ENCODE measurements around the gene SYNRG. TPM values are rescaled to one million over a fixed set of nuclear protein-coding genes. Genes with fewer than 3 reads are reported as not detected.

SYNRG gene
- total and polyA plus RNA-seq, 2 of the 13 experiments (the other 11 are each of a cell fraction or from before 2014, with no cell fraction given) = 7.3 to 8.7 TPM

GRCh38 chr17:37512442-37513068 is 96.7 kb downstream of the SYNRG start (continued):
- TF ChIP-seq ARNTL (CRISPR knock-in tag; IDR thresholded peaks at IDR 0.05) = no peak
- TF ChIP-seq LCORL (IDR thresholded peaks at IDR 0.05) = no peak
- TF ChIP-seq LCORL (CRISPR knock-in tag; IDR thresholded peaks at IDR 0.05) = no peak
- no peak for TF ChIP-seq ZNF550 (CRISPR knock-in tag; IDR thresholded peaks at IDR 0.05; ENCODE audit: borderline replicate concordance)
- no peak for TF ChIP-seq DRAP1 (CRISPR knock-in tag; IDR thresholded peaks at IDR 0.05)
- TF ChIP-seq ZSCAN29 (CRISPR knock-in tag; conservative IDR thresholded peaks at IDR 0.05) = no peak
- TF ChIP-seq, protein P1, sequence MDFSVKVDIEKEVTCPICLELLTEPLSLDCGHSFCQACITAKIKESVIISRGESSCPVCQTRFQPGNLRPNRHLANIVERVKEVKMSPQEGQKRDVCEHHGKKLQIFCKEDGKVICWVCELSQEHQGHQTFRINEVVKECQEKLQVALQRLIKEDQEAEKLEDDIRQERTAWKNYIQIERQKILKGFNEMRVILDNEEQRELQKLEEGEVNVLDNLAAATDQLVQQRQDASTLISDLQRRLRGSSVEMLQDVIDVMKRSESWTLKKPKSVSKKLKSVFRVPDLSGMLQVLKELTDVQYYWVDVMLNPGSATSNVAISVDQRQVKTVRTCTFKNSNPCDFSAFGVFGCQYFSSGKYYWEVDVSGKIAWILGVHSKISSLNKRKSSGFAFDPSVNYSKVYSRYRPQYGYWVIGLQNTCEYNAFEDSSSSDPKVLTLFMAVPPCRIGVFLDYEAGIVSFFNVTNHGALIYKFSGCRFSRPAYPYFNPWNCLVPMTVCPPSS (IDR thresholded peaks at IDR 0.05) = no peak
- TF ChIP-seq ZFP36L2 (CRISPR knock-in tag; IDR thresholded peaks at IDR 0.05) = no peak
- TF ChIP-seq, protein P2, sequence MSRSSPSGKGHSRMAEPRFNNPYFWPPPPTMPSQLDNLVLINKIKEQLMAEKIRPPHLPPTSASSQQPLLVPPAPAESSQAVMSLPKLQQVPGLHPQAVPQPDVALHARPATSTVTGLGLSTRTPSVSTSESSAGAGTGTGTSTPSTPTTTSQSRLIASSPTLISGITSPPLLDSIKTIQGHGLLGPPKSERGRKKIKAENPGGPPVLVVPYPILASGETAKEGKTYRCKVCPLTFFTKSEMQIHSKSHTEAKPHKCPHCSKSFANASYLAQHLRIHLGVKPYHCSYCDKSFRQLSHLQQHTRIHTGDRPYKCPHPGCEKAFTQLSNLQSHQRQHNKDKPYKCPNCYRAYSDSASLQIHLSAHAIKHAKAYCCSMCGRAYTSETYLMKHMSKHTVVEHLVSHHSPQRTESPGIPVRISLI (CRISPR knock-in tag; IDR thresholded peaks at IDR 0.05; ENCODE audit: borderline replicate concordance) = no peak
- no peak for TF ChIP-seq NPAS2 (CRISPR knock-in tag; IDR thresholded peaks at IDR 0.05; ENCODE audit: borderline replicate concordance)
- no peak for TF ChIP-seq NFYC (CRISPR knock-in tag; IDR thresholded peaks at IDR 0.05)

Measured in HepG2 (cell line).